ENCODE results near the gene PHLDB3.

- no peak for TF ChIP-seq YY1 (IDR thresholded peaks at IDR 0.05; ENCODE audit: low read depth)
- no peak for TF ChIP-seq RXRA (IDR thresholded peaks at IDR 0.05; ENCODE audit: borderline replicate concordance, low read depth)
- TF ChIP-seq GABPA (IDR thresholded peaks at IDR 0.05; ENCODE audit: low read depth) = no peak
- no peak for TF ChIP-seq REST (IDR thresholded peaks at IDR 0.05; ENCODE audit: low read depth, low read length)
- TF ChIP-seq CTCF (IDR thresholded peaks at IDR 0.05) = no peak
- no peak for TF ChIP-seq POLR2AphosphoS5 (IDR thresholded peaks at IDR 0.05; ENCODE audit: low read depth, low read length)
- TF ChIP-seq RAD21 (IDR thresholded peaks at IDR 0.05; ENCODE audit: low read length) = no peak
- TF ChIP-seq MAX (IDR thresholded peaks at IDR 0.05; ENCODE audit: low read depth) = no peak
- TF ChIP-seq EZH2phosphoT487 (IDR thresholded peaks at IDR 0.05; ENCODE audit: borderline replicate concordance, low read depth) = no peak
Observed at GRCh38 chr19:43462383-43462782, 42.2 kb downstream of the PHLDB3 start.

Measured in SK-N-SH (cell line).